Panc1 (cell line): ENCODE results near the gene UPK1B. TPM values are rescaled to one million over a fixed set of nuclear protein-coding genes. Genes with fewer than 3 reads are reported as not detected.
"Not testable (repeated sequence)": the region's sequence is repeated elsewhere in the genome, so short reads cannot be mapped to it uniquely, and the experiment has no call there.

Source experiments
- ATAC-seq: fragments of 200-7000 bp; cut with Tn5 transposase; 2 replicates; pipeline ENCODE4 v1.9.1; 2020; ENCODE audit warnings: mild to moderate bottlenecking, moderate library complexity
- BruUV-seq: library from RNA; stranded (reverse); fragments of 400-500 nt; replicated peaks from 2 replicates; lab custom pipeline; 2021; lab: Mats Ljungman, UMichigan
- CTCF ChIA-PET: fragments of 300-600 bp; sonication (Branson Sonifier 250); formaldehyde crosslinking; loops from one replicate; lab custom pipeline; 2022; ENCODE audit warnings: antibody characterized with exemption; lab: Charles Lee
- POLR2A ChIA-PET: fragments of 300-600 bp; sonication (Branson Sonifier 250); formaldehyde crosslinking; loops from one replicate; lab custom pipeline; 2022; ENCODE audit warnings: antibody characterized with exemption; lab: Charles Lee
- DNase-seq: peaks from one replicate; pipeline ENCODE4 v3.0.0-alpha.2; 2010; ENCODE audit warnings: low read depth, low spot score
- H3K27ac ChIP-seq: 2 replicates; pipeline ENCODE4 v1.5.1; 2011; ENCODE audit warnings: mild to moderate bottlenecking, low read length, inconsistent platforms
- H3K27me3 ChIP-seq: fragments of 200-500 bp; sonication (Bioruptor generic); 2 replicates; pipeline ENCODE4 v1.6.0; 2014; ENCODE audit warnings: low read length, inconsistent platforms; ENCODE audit not compliant: control insufficient read depth, insufficient read depth
- H3K36me3 ChIP-seq: fragments of 200-500 bp; sonication (Bioruptor generic); 2 replicates; pipeline ENCODE4 v1.5.1; 2014; ENCODE audit warnings: inconsistent platforms, mild to moderate bottlenecking, low read length, moderate library complexity; ENCODE audit not compliant: control insufficient read depth, insufficient read depth
- H3K4me1 ChIP-seq: 2 replicates; pipeline ENCODE4 v1.5.1; 2011; ENCODE audit warnings: inconsistent platforms, mild to moderate bottlenecking, low read length, moderate library complexity; ENCODE audit not compliant: control insufficient read depth, insufficient read depth
- H3K4me3 ChIP-seq, 2 experiments: 2 replicates each; pipeline ENCODE4 v1.5.1; 2011 to 2012; ENCODE audit warnings: low read depth in 2 of 2, low read length in 2 of 2, mild to moderate bottlenecking in 2 of 2, inconsistent platforms in 1 of 2, moderate library complexity in 1 of 2
- H3K9me3 ChIP-seq: fragments of 200-500 bp; sonication (Bioruptor generic); 2 replicates; pipeline ENCODE4 v1.5.1; 2014; ENCODE audit warnings: low read depth, mild to moderate bottlenecking, inconsistent platforms, low read length, moderate library complexity; ENCODE audit not compliant: control insufficient read depth, insufficient read depth
- CTCF ChIP-seq: fragments of 450-650 bp; IDR thresholded peaks from 2 replicates; pipeline ENCODE4 v1.5.1; 2017; ENCODE audit warnings: mild to moderate bottlenecking
- POLR2AphosphoS5 ChIP-seq: IDR thresholded peaks from 2 replicates; pipeline ENCODE4 v1.6.1; 2012; ENCODE audit warnings: mild to moderate bottlenecking, low read depth, low read length, moderate library complexity
- SIN3A ChIP-seq: IDR thresholded peaks from 2 replicates; pipeline ENCODE4 v1.6.1; 2012; ENCODE audit warnings: low read depth, mild to moderate bottlenecking, low read length, moderate library complexity, borderline replicate concordance; ENCODE audit not compliant: insufficient read depth
- TCF7L2 ChIP-seq: IDR thresholded peaks from 2 replicates; pipeline ENCODE4 v1.6.1; 2011; ENCODE audit warnings: mild to moderate bottlenecking, low read depth, low read length, inconsistent platforms
- in situ Hi-C: cut with HindIII; loops from 2 replicates; pipeline ENCODE4 v1.10.0; 2016; ENCODE audit warnings: low sequenced_read_pairs, low pct_unique_long_range_greater_than_20kb
- intact Hi-C: fragments of 100-400 bp; cut with micrococcal nuclease; formaldehyde crosslinking; loops from one replicate; pipeline ENCODE4 v1.10.0; 2022; ENCODE audit not compliant: unreplicated experiment
- total RNA-seq: library from RNA; stranded (reverse); gene quantifications from one replicate; pipeline ENCODE4 v1.2.1, GENCODE V29; 2021; ENCODE audit not compliant: unreplicated experiment

The UPK1B gene
- total RNA-seq, 1 experiment from 2014 or later = 4.4 TPM

DNA sequence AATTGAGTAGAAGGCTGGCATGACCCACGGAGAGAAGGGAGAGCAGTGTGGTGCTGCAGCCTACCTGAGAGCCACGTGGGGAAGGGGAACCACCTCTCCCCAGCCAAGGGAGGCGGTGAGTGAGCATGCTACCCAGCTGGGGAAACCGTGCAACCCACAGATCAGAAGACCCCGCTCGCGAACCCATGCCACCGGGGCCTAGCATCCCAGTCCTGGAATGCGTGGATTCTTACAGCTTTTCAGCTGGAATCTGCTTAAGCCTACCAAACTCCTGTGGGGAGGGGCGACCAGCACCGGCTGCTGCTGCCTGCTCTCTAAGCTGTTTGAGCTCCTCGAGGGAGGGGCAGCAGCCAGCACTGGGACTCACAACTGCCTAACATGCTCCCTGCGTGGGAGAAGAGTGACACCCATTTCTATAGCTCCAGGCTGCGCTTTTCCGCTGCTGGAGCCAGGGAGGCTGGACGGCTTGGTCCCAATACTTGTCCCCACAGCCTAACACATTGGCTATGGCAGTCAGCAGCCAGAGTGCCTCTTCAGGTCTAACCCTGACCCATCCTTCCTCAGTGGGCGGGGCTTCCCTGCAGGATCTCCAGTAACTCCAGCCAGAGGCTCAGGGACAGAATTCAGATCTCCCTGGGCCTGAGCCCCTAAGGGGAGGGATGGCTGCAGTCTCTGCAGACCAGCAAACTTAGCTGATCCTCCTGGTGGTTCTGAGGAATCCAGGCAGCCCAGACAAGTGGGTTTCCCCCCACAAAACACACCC, 47.5 kb upstream of the UPK1B start:
- intact Hi-C loops = no loop called here
- in situ Hi-C loops = no loop called here
- Histone ChIP-seq H3K9me3 (no peaks in the 10 kb centered on the region), H3K27me3 (no peaks in the 10 kb centered on the region), H3K36me3 (no peaks in the 10 kb centered on the region), H3K4me3 (no peak overlapping the region), H3K27ac (no peak overlapping the region), H3K4me1 (no peaks in the 10 kb centered on the region)
- no peak for ATAC-seq
- no TSS peak for BruUV-seq
- TF ChIP-seq POLR2AphosphoS5 = no peak
- no peak for TF ChIP-seq CTCF
- TF ChIP-seq SIN3A = no peak
- no peak for TF ChIP-seq TCF7L2
- DNase-seq = no peak
- CTCF ChIA-PET = no interaction called here
- POLR2A ChIA-PET = no interaction called here

GRCh38 chr3:119130291-119130690, 43.1 kb upstream of the UPK1B start:
- H3K9me3 ChIP-seq, H3K4me3 ChIP-seq, DNase-seq, ATAC-seq, BruUV-seq, in situ Hi-C loops, intact Hi-C loops, CTCF ChIA-PET, H3K27ac ChIP-seq, POLR2A ChIA-PET, H3K4me1 ChIP-seq, H3K27me3 ChIP-seq, H3K36me3 ChIP-seq: not testable (repeated sequence)

DNA sequence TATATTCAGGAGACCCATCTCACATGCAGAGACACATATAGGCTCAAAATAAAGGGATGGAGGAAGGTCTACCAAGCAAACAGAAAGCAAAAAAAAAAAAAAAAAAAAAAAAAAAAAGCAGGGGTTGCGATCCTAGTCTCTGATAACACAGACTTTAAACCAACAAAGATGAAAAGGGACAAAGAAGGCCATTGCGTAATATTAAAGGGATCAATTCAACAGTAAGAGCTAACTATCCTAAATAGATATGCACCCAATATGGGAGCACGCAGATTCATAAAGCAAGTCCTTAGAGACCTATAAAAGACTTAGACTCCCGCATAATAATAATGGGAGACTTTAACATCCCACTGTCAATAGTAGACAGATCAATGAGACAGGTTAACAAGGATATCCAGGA, 41.1 kb upstream of the UPK1B start:
- intact Hi-C loops, H3K27ac ChIP-seq, POLR2A ChIA-PET, H3K4me3 ChIP-seq, H3K9me3 ChIP-seq, ATAC-seq, DNase-seq, BruUV-seq, H3K4me1 ChIP-seq, H3K36me3 ChIP-seq, in situ Hi-C loops, CTCF ChIA-PET, H3K27me3 ChIP-seq: not testable (repeated sequence)

GRCh38 chr3:119139360-119139759, 34.0 kb upstream of the UPK1B start:
- ATAC-seq, H3K27me3 ChIP-seq, BruUV-seq, H3K4me1 ChIP-seq, intact Hi-C loops, H3K27ac ChIP-seq, H3K9me3 ChIP-seq, DNase-seq, in situ Hi-C loops, CTCF ChIA-PET, H3K36me3 ChIP-seq, H3K4me3 ChIP-seq: not testable (repeated sequence)
- POLR2A ChIA-PET = interaction anchor here (0.6 kb wide), 1 partner anchor 304 kb away, joined by 6 read pairs; no protein-coding TSS in a partner anchor
